ENCODE data around the gene CACTIN. TPM values are rescaled to one million over a fixed set of nuclear protein-coding genes. Genes with fewer than 3 reads are reported as not detected.

Gene CACTIN
- total and polyA plus RNA-seq, 10 donors = 10.8 to 27.1 (median 21.8) TPM

DNA sequence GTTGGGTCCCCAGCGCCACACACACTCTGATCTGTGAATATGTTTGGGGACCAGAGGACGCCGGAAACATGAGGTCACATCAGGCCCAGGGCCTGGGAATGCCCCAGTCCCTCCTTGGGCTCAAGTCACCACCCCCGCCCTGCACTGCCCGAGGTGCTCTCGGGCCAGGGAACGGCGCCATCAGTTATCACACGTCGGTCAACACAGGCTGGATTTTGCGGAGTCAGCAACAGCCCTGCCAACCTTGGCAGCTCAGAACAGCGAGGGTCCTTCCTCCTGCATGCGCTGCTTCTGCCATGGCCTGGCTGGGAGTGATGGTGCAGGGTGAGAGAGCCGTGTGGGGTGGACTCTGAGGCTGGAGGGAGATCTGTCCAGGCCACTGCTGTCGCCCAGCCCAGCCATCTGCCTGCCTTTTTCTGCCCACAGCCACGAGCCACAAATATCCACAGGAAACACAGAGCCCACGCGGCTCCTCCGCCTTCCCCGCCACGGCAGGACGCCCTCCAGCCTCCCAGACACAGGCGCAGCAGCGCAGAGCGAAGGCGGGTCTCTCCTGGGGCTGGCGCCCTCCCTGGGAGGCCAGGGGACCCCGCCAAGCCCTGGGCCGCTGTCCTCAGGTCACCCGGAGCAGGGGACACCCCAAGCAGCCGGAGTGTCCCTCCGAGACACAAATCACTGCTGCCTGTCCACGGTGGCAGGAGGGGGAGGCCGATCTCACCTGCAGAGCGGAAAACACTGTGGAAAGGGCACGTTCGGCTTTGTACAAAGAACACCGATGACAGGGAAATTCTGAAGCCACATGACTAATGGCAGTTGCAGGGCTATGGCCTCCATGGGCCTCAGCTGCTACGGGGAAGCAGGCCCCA lies 31.6 kb upstream of the CACTIN start:
- Histone ChIP-seq H3K9me3 (peaks cover 0 to 4% (median 0%) of the 10 kb centered on the region in 8 donors), H3K27me3 (replicated peaks in 1 of 7) (no peaks in the 10 kb centered on the region), H3K36me3 (peaks cover 0 to 100% (median 61%) of the 10 kb centered on the region in 6 donors), H3K4me1 (peaks cover 0 to 41% (median 13%) of the 10 kb centered on the region in 6 donors), H3K4me3 (no peak overlapping the region), H3K27ac (peak overlapping the region in 3 of 8 donors; percentile 13 to 56 (median 40))
- intact Hi-C loops (cut with DNase I; ENCODE audit: low total_unique reads) = no loop called here
- no peak for DNase-seq
- TF ChIP-seq, protein P1, sequence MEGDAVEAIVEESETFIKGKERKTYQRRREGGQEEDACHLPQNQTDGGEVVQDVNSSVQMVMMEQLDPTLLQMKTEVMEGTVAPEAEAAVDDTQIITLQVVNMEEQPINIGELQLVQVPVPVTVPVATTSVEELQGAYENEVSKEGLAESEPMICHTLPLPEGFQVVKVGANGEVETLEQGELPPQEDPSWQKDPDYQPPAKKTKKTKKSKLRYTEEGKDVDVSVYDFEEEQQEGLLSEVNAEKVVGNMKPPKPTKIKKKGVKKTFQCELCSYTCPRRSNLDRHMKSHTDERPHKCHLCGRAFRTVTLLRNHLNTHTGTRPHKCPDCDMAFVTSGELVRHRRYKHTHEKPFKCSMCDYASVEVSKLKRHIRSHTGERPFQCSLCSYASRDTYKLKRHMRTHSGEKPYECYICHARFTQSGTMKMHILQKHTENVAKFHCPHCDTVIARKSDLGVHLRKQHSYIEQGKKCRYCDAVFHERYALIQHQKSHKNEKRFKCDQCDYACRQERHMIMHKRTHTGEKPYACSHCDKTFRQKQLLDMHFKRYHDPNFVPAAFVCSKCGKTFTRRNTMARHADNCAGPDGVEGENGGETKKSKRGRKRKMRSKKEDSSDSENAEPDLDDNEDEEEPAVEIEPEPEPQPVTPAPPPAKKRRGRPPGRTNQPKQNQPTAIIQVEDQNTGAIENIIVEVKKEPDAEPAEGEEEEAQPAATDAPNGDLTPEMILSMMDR (IDR thresholded peaks at IDR 0.05 in 8 of 11, conservative IDR thresholded peaks at IDR 0.05 in 3 of 11) = no peak
- TF ChIP-seq POLR2A (IDR thresholded peaks at IDR 0.05) (no peak), POLR2AphosphoS5 (IDR thresholded peaks at IDR 0.05) (peak in 2 of 3 donors; percentile 29 to 47)
- WGBS, 5 donors = 72 to 89% (median 80%) methylated on average over 35 to 39 of the region's 39 CpGs

DNA sequence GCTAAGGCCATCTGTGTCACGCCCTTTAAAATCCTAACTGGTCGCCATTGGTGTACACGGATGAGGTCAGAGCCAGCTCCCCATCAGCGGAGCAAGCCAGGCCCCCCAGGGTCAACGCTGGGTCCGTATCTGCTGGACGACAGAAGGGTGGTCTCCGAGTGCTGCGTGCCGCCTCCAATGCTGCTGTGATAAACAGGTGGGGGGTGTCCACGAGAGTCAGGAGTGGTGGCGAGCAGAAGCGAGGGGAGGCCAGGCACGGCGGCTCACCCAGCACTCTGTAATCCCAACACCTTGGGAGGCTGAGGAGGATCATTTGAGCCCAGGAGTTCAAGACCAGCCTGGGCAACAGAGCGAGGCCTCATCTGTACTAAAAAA lies 30.8 kb upstream of the CACTIN start:
- H3K27me3 ChIP-seq (replicated peaks in 1 of 7) = no peaks in the 10 kb centered on the region
- H3K27ac ChIP-seq = no peak overlapping the region
- intact Hi-C loops (cut with DNase I; ENCODE audit: low total_unique reads) = no loop called here
- no peak for DNase-seq
- TF ChIP-seq POLR2AphosphoS5 (IDR thresholded peaks at IDR 0.05) (no peak), POLR2A (IDR thresholded peaks at IDR 0.05) (no peak)
- TF ChIP-seq, protein P1 (IDR thresholded peaks at IDR 0.05 in 8 of 11, conservative IDR thresholded peaks at IDR 0.05 in 3 of 11) = no peak
- no peak overlapping the region for H3K4me3 ChIP-seq
- peaks cover 0 to 100% (median 67%) of the 10 kb centered on the region in 6 donors for H3K36me3 ChIP-seq
- H3K4me1 ChIP-seq = peaks cover 0 to 41% (median 13%) of the 10 kb centered on the region in 6 donors
- peaks cover 0 to 4% (median 0%) of the 10 kb centered on the region in 8 donors for H3K9me3 ChIP-seq
- WGBS, 5 donors = 94 to 98% (median 96%) methylated on average over 16 of the region's 16 CpGs

DNA sequence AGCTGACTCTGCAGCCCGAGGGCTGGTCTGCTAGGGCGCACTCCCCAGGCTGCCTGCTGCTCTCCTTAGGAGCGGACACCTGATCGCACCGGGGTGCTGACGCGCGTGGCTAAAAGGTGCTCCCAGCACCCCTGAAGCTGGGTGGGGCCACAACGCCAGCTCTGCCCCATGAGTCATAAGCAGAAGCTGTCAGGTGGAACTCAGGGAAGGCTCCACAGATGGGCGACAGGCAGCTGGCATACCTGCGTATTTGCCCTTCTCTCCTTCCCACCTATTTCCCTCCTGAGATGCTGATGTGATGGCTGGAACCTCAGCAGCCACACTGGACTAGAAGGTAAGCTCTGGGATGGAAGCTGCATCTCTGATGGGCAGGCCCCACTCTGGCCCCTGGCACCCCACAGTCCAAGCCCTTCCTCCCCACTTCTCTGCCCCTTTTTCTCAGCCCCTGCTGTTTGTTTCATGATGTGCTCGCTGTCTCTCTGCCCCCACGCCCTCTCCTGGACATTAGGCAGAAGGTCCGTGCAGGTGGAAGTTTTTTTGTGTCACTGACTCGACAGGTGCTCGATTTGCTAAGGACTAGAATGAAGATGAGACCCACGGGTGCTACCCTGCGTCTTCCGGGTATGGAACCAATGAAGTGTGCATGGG lies 30.3 kb upstream of the CACTIN start:
- peak overlapping the region in 1 of 8 donors; percentile 36 for H3K27ac ChIP-seq
- H3K9me3 ChIP-seq = peaks cover 0 to 4% (median 0%) of the 10 kb centered on the region in 8 donors
- peaks cover 0 to 100% (median 70%) of the 10 kb centered on the region in 6 donors for H3K36me3 ChIP-seq
- no peaks in the 10 kb centered on the region for H3K27me3 ChIP-seq (replicated peaks in 1 of 7)
- TF ChIP-seq, protein P1 (IDR thresholded peaks at IDR 0.05 in 8 of 11, conservative IDR thresholded peaks at IDR 0.05 in 3 of 11) = no peak
- TF ChIP-seq POLR2AphosphoS5 (IDR thresholded peaks at IDR 0.05) (no peak), POLR2A (IDR thresholded peaks at IDR 0.05) (no peak)
- H3K4me1 ChIP-seq = peaks cover 0 to 41% (median 13%) of the 10 kb centered on the region in 6 donors
- intact Hi-C loops (cut with DNase I; ENCODE audit: low total_unique reads) = no loop called here
- 90 to 96% (median 93%) methylated on average over 18 to 19 of the region's 19 CpGs for WGBS, 5 donors
- no peak overlapping the region for H3K4me3 ChIP-seq
- DNase-seq = no peak
